ENCODE data around the gene TEDC1. TPM values are rescaled to one million over a fixed set of nuclear protein-coding genes. Genes with fewer than 3 reads are reported as not detected.

TEDC1 gene
- total RNA-seq, 5 donors from 2014 or later (not counting 1 experiment from before 2014, with no cell fraction given): 32.8 to 186 (median 37.5) TPM

DNA sequence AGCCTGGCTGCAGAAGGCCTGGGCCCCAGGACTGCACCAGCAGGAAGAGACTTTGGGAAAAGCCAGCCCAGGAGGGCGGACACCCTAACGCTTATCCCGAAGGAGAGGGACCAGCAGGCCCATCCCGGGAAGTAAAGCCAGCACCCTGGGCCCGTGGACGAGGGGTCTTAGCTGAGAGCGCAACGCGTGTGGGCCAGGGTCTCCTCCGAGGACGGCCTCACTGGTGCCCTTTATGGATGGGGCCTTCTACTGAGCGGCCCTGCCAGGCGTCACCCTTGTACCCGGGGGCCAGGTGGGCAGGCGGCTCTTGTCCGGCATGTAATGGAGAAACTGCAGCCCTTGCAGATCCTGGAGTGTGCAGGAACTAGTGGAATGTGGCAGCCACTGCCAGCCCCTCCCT lies 14.1 kb downstream of the TEDC1 start:
- no peaks in the 10 kb centered on the region for H3K36me3 Mint-ChIP-seq
- no peak overlapping the region for H3K27ac ChIP-seq (ENCODE audit: low read length)
- H3K27me3 Mint-ChIP-seq: peaks cover 14 to 15% of the 10 kb centered on the region in 2 donors
- H3K27me3 ChIP-seq (replicated peaks in 1 of 2; ENCODE audit: control insufficient read depth in 2 of 2, extremely low read depth in 1 of 2, insufficient read depth in 2 of 2, low read length in 1 of 2): peaks cover 0 to 23% of the 10 kb centered on the region in 2 experiments
- POLR2A ChIA-PET: interaction anchor here in 1 of 2 donors (0.6 kb wide), 1 partner anchor 11 kb away, joined by 3 read pairs; no protein-coding TSS in a partner anchor
- 93% methylated on average over 16 of the region's 16 CpGs for WGBS (ENCODE audit: insufficient coverage)
- H3K4me1 Mint-ChIP-seq: no peaks in the 10 kb centered on the region
- ATAC-seq (replicated peaks in 1 of 4) (no peak), DNase-seq (no peak)
- no peaks in the 10 kb centered on the region for H3K9me3 ChIP-seq
- CTCF ChIA-PET: no interaction called here
- H3K4me3 Mint-ChIP-seq: no peak overlapping the region
- no peaks in the 10 kb centered on the region for H3K36me3 ChIP-seq (ENCODE audit: control insufficient read depth in 2 of 2, extremely low read depth in 1 of 2, insufficient read depth in 1 of 2, low read length in 1 of 2)
- no peaks in the 10 kb centered on the region for H3K9me3 Mint-ChIP-seq
- no peak overlapping the region for H3K4me3 ChIP-seq (ENCODE audit: control insufficient read depth in 1 of 2, extremely low read depth in 1 of 2, low read length in 1 of 2)
- H3K27ac Mint-ChIP-seq: no peak overlapping the region
- no peaks in the 10 kb centered on the region for H3K4me1 ChIP-seq (ENCODE audit: control insufficient read depth in 1 of 2, extremely low read depth in 1 of 2, insufficient read depth in 2 of 2, low read length in 2 of 2)

DNA sequence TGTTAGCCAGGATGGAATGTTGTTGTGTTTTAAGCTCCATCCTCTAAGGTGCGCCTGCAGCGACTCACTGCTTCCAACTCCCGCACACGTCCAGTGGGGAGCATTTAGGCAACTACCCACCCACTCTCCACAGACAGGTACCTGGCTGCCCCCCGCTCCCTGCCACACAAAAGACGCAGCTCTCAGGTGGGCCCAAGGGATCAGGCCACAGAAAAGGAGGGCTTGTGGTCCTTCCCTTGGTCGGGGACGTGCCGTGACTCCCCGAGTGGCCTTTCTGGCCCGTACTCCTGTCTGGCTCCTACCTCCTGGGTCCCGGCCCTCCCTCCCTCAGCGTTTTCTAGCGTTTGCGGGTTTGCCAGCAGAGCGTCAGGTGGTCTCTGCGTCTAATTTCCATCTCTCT lies 16.2 kb downstream of the TEDC1 start:
- Histone ChIP-seq H3K4me3 (ENCODE audit: control insufficient read depth in 1 of 2, extremely low read depth in 1 of 2, low read length in 1 of 2) (no peak overlapping the region), H3K36me3 (ENCODE audit: control insufficient read depth in 2 of 2, extremely low read depth in 1 of 2, insufficient read depth in 1 of 2, low read length in 1 of 2) (no peaks in the 10 kb centered on the region), H3K4me1 (ENCODE audit: control insufficient read depth in 1 of 2, extremely low read depth in 1 of 2, insufficient read depth in 2 of 2, low read length in 2 of 2) (no peaks in the 10 kb centered on the region), H3K27ac (ENCODE audit: low read length) (no peak overlapping the region), H3K9me3 (no peaks in the 10 kb centered on the region), H3K27me3 (replicated peaks in 1 of 2; ENCODE audit: control insufficient read depth in 2 of 2, extremely low read depth in 1 of 2, insufficient read depth in 2 of 2, low read length in 1 of 2) (peaks cover 2 to 43% of the 10 kb centered on the region in 2 experiments)
- ATAC-seq (replicated peaks in 1 of 4) (no peak), DNase-seq (peak in 1 of 35 experiments; percentile 2)
- WGBS (ENCODE audit: insufficient coverage): 39% methylated on average over 13 of the region's 17 CpGs
- no peak overlapping the region for H3K27ac Mint-ChIP-seq
- ChIA-PET CTCF (interaction anchor here in 1 of 2 donors (0.7 kb wide), 1 partner anchor 756 kb away, joined by 5 read pairs; no protein-coding TSS in a partner anchor), POLR2A (no interaction called here)
- H3K27me3 Mint-ChIP-seq: peaks cover 20 to 26% of the 10 kb centered on the region in 2 donors
- no peaks in the 10 kb centered on the region for H3K4me1 Mint-ChIP-seq
- H3K9me3 Mint-ChIP-seq: no peaks in the 10 kb centered on the region
- H3K36me3 Mint-ChIP-seq: no peaks in the 10 kb centered on the region
- H3K4me3 Mint-ChIP-seq: no peak overlapping the region

DNA sequence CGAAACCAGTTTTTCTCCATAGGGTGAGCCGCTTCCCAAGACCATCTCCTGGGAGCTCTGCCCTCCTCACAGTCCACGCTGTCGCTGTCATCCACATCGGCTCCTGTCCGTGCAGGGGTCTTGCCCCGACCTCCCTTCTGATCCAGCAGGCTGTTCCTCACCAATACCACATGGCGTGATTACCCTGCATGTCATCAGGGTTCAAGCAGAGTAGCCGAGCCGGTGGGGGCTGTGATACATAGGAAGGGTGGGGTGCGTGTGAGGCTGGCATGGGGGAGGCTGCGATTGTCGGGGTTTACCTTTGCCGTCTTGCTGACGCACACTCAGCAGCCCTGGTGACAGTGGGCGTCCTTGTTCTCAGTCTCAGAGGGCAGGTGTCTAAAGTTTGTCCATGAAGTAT lies 17.0 kb downstream of the TEDC1 start:
- H3K27me3 ChIP-seq (replicated peaks in 1 of 2; ENCODE audit: control insufficient read depth in 2 of 2, extremely low read depth in 1 of 2, insufficient read depth in 2 of 2, low read length in 1 of 2): peaks cover 2 to 51% of the 10 kb centered on the region in 2 experiments
- H3K4me3 Mint-ChIP-seq: no peak overlapping the region
- ChIA-PET CTCF (no interaction called here), POLR2A (interaction anchor here in 1 of 2 donors (0.6 kb wide), 1 partner anchor 349 kb away, joined by 6 read pairs; no protein-coding TSS in a partner anchor)
- no peak for DNase-seq
- no peaks in the 10 kb centered on the region for H3K9me3 ChIP-seq
- H3K9me3 Mint-ChIP-seq: no peaks in the 10 kb centered on the region
- H3K36me3 Mint-ChIP-seq: no peaks in the 10 kb centered on the region
- peaks cover 21 to 31% of the 10 kb centered on the region in 2 donors for H3K27me3 Mint-ChIP-seq
- H3K4me3 ChIP-seq (ENCODE audit: control insufficient read depth in 1 of 2, extremely low read depth in 1 of 2, low read length in 1 of 2): no peak overlapping the region
- ATAC-seq (replicated peaks in 1 of 4): no peak
- 74% methylated on average over 13 of the region's 16 CpGs for WGBS (ENCODE audit: insufficient coverage)
- H3K4me1 Mint-ChIP-seq: no peaks in the 10 kb centered on the region
- H3K36me3 ChIP-seq (ENCODE audit: control insufficient read depth in 2 of 2, extremely low read depth in 1 of 2, insufficient read depth in 1 of 2, low read length in 1 of 2): no peaks in the 10 kb centered on the region
- no peak overlapping the region for H3K27ac Mint-ChIP-seq
- no peak overlapping the region for H3K27ac ChIP-seq (ENCODE audit: low read length)
- H3K4me1 ChIP-seq (ENCODE audit: control insufficient read depth in 1 of 2, extremely low read depth in 1 of 2, insufficient read depth in 2 of 2, low read length in 2 of 2): no peaks in the 10 kb centered on the region

DNA sequence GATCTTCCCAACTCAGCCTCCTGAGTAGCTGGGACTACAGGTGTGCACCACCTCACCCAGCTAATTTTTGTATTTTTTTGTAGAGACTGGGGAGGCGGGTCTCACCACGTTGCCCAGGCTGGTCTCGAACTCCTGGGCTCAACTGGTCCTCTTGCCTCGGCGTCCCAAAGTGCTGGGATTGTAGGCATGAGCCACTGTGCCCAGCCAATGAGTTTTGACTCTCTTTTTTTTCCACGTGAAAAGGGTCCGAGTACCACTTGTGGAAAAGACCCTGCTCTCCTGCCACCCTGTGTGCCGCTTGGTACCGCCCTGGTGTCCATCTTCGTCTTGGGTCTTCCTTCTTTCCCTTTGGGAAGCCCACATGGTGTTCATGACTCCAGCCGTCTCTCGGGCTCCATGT lies 17.6 kb downstream of the TEDC1 start:
- H3K36me3 Mint-ChIP-seq: no peaks in the 10 kb centered on the region
- ChIA-PET POLR2A (no interaction called here), CTCF (no interaction called here)
- H3K4me3 Mint-ChIP-seq: no peak overlapping the region
- ATAC-seq (replicated peaks in 1 of 4): no peak
- Histone ChIP-seq H3K4me3 (ENCODE audit: control insufficient read depth in 1 of 2, extremely low read depth in 1 of 2, low read length in 1 of 2) (no peak overlapping the region), H3K9me3 (no peaks in the 10 kb centered on the region), H3K27me3 (replicated peaks in 1 of 2; ENCODE audit: control insufficient read depth in 2 of 2, extremely low read depth in 1 of 2, insufficient read depth in 2 of 2, low read length in 1 of 2) (peaks cover 2 to 54% of the 10 kb centered on the region in 2 experiments), H3K36me3 (ENCODE audit: control insufficient read depth in 2 of 2, extremely low read depth in 1 of 2, insufficient read depth in 1 of 2, low read length in 1 of 2) (no peaks in the 10 kb centered on the region), H3K4me1 (ENCODE audit: control insufficient read depth in 1 of 2, extremely low read depth in 1 of 2, insufficient read depth in 2 of 2, low read length in 2 of 2) (no peaks in the 10 kb centered on the region), H3K27ac (ENCODE audit: low read length) (no peak overlapping the region)
- no peak for DNase-seq
- WGBS (ENCODE audit: insufficient coverage): 91% methylated on average over 10 of the region's 12 CpGs
- H3K27ac Mint-ChIP-seq: peak overlapping the region in 1 of 2 donors; percentile 80
- H3K4me1 Mint-ChIP-seq: no peaks in the 10 kb centered on the region
- H3K9me3 Mint-ChIP-seq: no peaks in the 10 kb centered on the region
- peaks cover 21 to 35% of the 10 kb centered on the region in 2 donors for H3K27me3 Mint-ChIP-seq

DNA sequence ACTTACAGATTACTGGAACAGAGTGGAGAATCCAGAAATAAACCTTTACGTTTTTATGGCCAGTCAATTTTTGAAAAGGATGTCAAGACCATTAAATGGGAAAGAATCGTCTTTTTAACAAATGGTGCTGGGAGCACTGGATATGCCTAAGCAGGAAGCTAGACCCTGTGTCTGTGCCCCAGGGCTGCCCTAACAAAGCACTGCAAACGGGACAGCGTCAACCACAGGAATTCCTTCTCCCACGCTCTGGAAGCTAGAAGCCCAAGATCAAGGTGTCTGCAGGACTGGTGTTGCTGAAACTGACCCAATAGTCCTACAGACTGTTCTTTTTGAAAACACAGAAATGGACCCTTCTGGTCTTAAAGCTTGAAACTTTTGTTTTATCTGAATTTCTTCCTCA lies 26.1 kb downstream of the TEDC1 start:
- WGBS (ENCODE audit: insufficient coverage): 51% methylated on average over 5 of the region's 5 CpGs

DNA sequence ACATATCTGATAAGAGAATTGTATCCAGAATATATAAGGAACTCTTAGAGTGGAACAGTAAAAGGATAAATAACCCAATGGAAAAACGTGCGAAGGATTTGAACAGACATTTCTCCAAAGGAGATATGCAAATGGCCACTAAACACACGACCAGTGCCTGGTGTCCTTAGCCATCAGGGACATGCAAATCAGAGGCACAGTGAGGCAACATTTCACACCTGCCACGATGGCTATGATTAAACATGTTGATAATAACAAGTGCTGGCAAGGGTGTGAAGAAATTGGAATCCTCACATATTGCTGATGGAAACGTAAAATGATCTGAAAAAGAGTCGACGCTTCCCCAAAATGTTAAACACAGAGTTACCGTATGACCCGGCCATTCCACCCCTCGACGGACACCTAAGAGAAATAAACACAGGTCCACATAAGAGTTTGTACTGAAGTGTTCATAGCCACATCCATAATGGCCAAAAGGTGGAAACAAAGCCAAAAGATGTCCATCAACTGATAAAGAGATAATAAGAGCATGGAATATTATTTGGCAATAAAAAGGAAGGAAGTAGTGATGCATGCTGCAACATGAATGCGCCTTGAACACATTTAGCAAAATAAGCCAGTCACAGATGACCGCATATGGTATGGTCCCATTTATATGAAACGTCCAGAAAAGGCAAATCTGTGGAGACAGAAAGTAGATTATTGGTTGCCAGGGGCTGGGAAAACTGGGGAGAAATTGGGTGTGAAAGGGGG lies 29.1 kb downstream of the TEDC1 start:
- H3K4me1 Mint-ChIP-seq: no peaks in the 10 kb centered on the region

More for the DNA sequence above, 26.1 kb downstream of the TEDC1 start:
- no peaks in the 10 kb centered on the region for H3K36me3 ChIP-seq (ENCODE audit: control insufficient read depth in 2 of 2, extremely low read depth in 1 of 2, insufficient read depth in 1 of 2, low read length in 1 of 2)
- no peak overlapping the region for H3K27ac ChIP-seq (ENCODE audit: low read length)
- no peak overlapping the region for H3K4me3 ChIP-seq (ENCODE audit: control insufficient read depth in 1 of 2, extremely low read depth in 1 of 2, low read length in 1 of 2)
- peaks cover 0 to 39% of the 10 kb centered on the region in 2 experiments for H3K27me3 ChIP-seq (replicated peaks in 1 of 2; ENCODE audit: control insufficient read depth in 2 of 2, extremely low read depth in 1 of 2, insufficient read depth in 2 of 2, low read length in 1 of 2)
- H3K4me1 ChIP-seq (ENCODE audit: control insufficient read depth in 1 of 2, extremely low read depth in 1 of 2, insufficient read depth in 2 of 2, low read length in 2 of 2): no peaks in the 10 kb centered on the region
- ChIA-PET POLR2A (no interaction called here), CTCF (no interaction called here)
- no peaks in the 10 kb centered on the region for H3K4me1 Mint-ChIP-seq
- no peaks in the 10 kb centered on the region for H3K9me3 ChIP-seq
- ATAC-seq (replicated peaks in 1 of 4) (no peak), DNase-seq (no peak)
- H3K27ac Mint-ChIP-seq: no peak overlapping the region
- no peaks in the 10 kb centered on the region for H3K36me3 Mint-ChIP-seq
- H3K9me3 Mint-ChIP-seq: no peaks in the 10 kb centered on the region
- no peak overlapping the region for H3K4me3 Mint-ChIP-seq
- peaks cover 36 to 39% of the 10 kb centered on the region in 2 donors for H3K27me3 Mint-ChIP-seq

More for the DNA sequence above, 29.1 kb downstream of the TEDC1 start:
- H3K36me3 ChIP-seq (ENCODE audit: control insufficient read depth in 2 of 2, extremely low read depth in 1 of 2, insufficient read depth in 1 of 2, low read length in 1 of 2): no peaks in the 10 kb centered on the region
- H3K9me3 ChIP-seq: no peaks in the 10 kb centered on the region
- H3K4me3 ChIP-seq (ENCODE audit: control insufficient read depth in 1 of 2, extremely low read depth in 1 of 2, low read length in 1 of 2): no peak overlapping the region
- peaks cover 0 to 21% of the 10 kb centered on the region in 2 experiments for H3K27me3 ChIP-seq (replicated peaks in 1 of 2; ENCODE audit: control insufficient read depth in 2 of 2, extremely low read depth in 1 of 2, insufficient read depth in 2 of 2, low read length in 1 of 2)
- Mint-ChIP-seq H3K4me3 (no peak overlapping the region), H3K27me3 (peaks cover 17 to 31% of the 10 kb centered on the region in 2 donors), H3K9me3 (no peaks in the 10 kb centered on the region), H3K36me3 (no peaks in the 10 kb centered on the region), H3K27ac (no peak overlapping the region)
- ATAC-seq (replicated peaks in 1 of 4) (no peak), DNase-seq (no peak)
- 75% methylated on average over 10 of the region's 14 CpGs for WGBS (ENCODE audit: insufficient coverage)
- CTCF ChIA-PET: interaction anchor here in 1 of 2 donors (0.7 kb wide), 2 partner anchors 116 to 1375 kb away, joined by 3 to 4 read pairs; no protein-coding TSS in a partner anchor
- POLR2A ChIA-PET: no interaction called here
- no peak overlapping the region for H3K27ac ChIP-seq (ENCODE audit: low read length)
- no peaks in the 10 kb centered on the region for H3K4me1 ChIP-seq (ENCODE audit: control insufficient read depth in 1 of 2, extremely low read depth in 1 of 2, insufficient read depth in 2 of 2, low read length in 2 of 2)
